GM19372 (cell line): ENCODE measurements around the gene MED12L.

Source experiments
- ATAC-seq: cut with Tn5 transposase; IDR thresholded peaks from one replicate; pipeline ENCODE4 v1.9.1; 2021; ENCODE audit warnings: mild to moderate bottlenecking, low read depth, moderate library complexity; ENCODE audit not compliant: unreplicated experiment

MED12L gene

GRCh38 chr3:151312972-151313371, 227.5 kb downstream of the MED12L start:
- ATAC-seq = no peak

DNA sequence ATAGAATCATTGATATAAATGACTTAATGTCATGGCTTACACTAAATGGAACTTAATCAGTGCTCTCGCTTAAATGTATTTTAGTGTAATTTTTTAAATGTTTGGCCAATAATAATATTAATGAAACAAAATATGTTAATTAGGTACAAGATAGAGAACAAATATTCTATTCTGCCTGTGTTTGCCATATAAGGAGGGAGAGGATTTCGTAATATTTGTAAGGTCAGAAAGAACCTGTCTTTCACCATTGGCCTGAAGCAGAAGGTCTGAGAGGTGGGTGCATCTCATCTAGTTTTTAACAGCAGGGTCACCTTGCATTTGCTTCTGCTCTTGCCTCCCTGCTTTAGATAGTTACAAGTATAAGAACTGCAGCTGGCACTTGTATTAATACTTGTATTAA, 228.7 kb downstream of the MED12L start:
- ATAC-seq = no peak

DNA sequence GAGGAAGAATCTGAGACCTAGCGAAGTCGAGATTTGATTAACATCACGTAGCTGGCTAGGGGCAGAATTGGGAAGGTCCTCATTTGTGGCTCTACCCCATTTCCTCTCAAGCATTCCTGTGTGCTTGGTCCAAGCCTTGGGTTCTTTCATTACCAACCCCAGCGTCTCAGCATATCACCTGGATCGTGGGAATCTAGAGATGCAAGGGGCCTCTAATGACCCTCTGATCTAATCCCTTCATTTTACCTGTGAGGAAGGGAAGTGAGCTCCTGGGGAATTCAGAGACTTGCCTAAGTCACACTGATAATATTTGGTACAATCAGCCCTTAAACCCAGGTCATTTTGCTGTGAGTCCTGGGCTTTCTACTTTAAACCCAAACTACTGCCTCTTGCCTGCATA, 229.1 kb downstream of the MED12L start:
- no peak for ATAC-seq

DNA sequence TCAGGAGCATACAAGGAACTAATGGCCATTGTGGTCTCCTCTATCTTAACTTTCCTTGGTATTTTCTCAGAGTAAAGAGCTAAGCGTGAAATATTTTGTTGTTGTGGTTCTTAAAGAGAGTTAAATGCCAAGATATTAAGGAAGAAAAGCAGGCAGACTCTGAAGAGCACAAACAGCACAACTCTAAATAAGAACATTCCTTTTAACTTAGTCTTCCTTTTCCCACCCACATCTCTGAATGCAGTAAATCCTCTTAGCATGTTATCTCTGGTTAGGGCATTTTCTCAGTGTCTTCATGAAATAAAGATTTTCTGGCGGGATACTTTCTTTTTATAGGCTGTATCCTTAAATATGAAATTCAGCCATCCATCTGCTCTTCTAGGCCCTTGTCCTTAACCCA, 229.7 kb downstream of the MED12L start:
- ATAC-seq = no peak

GRCh38 chr3:151315846-151316245, 230.4 kb downstream of the MED12L start:
- no peak for ATAC-seq

GRCh38 chr3:151316267-151316991, 231.0 kb downstream of the MED12L start, which contains the start of gene GPR87:
Gene GPR87 (minus strand): TSS chr3:151316820. CDS start chr3:151300100, 16,720 bp downstream.
- no peak for ATAC-seq

DNA sequence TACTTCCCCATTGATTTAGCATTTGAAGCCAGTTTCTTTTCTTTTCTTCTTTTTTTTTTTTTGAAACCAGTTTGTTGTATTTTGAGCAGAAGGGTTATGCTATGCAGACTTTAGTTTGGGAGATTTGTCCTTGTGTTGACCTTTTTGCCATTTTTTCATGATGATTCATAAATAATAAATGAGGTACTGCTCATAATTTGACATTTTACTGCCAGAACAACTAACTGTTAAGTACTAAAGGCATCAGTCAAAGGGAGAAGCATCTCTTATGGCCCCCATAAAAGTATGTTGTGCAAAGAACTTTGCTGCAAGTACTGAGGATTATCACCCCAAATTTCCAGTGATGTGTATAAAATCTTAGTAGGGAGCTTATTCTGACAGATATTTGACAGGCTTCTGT, 232.8 kb downstream of the MED12L start:
- ATAC-seq = no peak

DNA sequence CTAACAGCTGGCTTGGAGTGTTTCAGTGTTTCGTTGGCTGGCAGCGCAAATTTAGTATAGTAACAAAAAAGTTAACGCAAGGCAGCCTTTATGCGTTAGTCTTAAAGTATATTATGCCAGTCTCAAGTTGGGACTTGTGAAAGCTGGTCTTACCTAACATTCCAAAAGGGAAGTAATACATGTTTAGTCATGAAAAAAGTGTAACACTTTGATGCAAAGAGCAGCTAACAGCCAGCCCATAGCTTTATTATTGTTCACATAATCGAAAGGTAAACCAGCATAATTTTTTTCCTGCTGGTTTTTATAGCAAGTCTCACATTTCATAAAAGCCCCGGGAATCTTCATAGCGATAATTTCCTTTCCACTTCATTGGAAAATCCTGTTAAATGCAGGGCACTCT, 233.5 kb downstream of the MED12L start:
- no peak for ATAC-seq

- ATAC-seq = no peak
Observed at GRCh38 chr3:151319628-151320027, 234.2 kb downstream of the MED12L start.

GRCh38 chr3:151320131-151320530, 234.7 kb downstream of the MED12L start:
- ATAC-seq = no peak

DNA sequence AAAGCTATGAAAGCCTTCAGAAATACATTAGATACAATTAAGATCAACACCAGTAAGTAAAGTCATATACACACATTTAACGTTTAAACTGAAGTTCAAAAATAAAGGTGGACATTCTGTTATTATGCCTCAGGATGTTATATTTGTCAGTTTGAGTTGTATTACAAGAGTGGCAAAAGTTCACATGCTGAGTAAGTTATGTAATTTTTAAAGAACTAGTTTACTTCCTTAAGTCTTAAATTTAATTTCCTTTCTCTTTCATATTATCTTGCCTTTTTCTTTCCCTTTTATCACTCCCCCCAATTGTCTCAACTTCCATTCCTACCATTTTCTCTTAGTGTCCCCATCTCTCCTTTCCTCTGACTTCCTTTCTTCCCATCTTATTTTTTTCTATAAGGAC, 236.1 kb downstream of the MED12L start:
- no peak for ATAC-seq

- no peak for ATAC-seq
Observed at GRCh38 chr3:151322511-151322910, 237.0 kb downstream of the MED12L start.

DNA sequence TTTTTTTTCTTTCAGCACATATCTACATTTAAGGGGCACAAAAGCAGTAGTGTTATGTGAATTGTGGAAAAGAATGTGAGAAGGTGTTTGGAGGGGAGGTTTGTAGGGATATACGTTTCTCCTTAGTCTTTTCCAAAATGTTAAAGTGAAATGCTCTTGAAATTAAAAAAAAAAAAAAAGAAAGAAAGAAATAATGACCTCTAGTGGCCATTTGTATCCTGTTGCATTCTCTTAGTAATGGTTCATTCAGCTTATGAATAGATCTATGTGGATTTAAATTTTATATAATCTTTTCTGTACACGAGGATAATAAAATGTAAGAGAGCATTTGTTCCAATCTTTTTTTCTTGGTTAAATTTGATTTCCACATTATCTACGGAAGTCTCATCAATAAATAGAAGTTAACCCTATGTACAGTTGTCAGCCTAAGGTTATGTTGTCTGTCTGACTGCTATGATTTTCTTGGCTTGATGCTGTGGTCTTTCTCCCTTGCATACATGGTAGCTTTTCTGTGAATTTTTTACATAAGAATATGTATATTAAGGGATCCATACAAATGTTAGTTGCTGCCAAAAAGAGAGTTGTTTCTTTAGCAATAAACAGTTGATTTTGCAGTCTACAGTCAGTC, 242.2 kb downstream of the MED12L start:
- ATAC-seq = no peak

- ATAC-seq = no peak
Observed at GRCh38 chr3:151328298-151328995, 243.0 kb downstream of the MED12L start.

- no peak for ATAC-seq
Observed at GRCh38 chr3:151329363-151329762, 243.9 kb downstream of the MED12L start, which contains the start of gene P2RY13. Gene P2RY13 (minus strand): TSS chr3:151329549. CDS start chr3:151329528, 21 bp downstream.

- ATAC-seq = no peak
Observed at GRCh38 chr3:151330379-151330778, 244.9 kb downstream of the MED12L start.

- no peak for ATAC-seq
Observed at GRCh38 chr3:151330899-151331298, 245.4 kb downstream of the MED12L start.

DNA sequence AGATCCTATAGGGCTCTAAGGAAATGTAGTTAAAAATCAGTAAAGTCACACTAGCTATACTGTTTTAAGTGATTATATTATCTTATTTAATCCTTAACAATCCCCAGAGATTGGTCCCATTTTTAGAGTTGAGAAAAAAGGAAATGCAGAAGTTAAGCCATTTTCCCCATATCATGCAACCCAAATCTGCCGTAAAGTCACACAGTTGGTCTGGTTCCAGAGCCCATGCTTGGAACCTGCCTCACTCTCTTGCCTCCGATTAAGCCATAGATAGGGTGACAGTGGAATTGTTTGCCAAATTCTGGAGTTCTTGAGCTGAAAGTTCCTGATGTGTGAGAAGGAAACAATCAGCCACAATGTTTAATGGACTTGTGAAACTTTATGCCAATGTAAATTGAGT, 246.2 kb downstream of the MED12L start:
- no peak for ATAC-seq

- ATAC-seq = no peak
Observed at GRCh38 chr3:151345859-151346258, 260.4 kb downstream of the MED12L start.

DNA sequence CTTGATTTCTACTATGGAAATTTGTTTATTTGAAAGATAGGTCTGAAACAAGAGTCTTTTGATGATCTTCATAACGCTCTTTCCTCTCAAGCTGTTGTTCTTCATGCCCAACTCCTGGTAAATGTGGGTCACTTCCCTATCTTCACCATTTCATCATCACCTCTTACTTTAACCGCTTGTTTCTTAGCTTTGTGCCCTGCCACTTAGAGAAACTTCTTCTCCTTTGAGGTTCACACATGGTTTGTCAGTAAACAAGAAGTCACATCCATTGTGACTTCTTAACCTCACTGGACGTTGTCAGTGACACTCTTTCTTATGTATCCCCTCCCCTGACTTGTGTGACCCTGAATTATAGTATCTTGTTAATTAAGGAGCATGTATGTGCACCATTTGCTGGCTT, 260.8 kb downstream of the MED12L start:
- ATAC-seq = no peak

- no peak for ATAC-seq
Observed at GRCh38 chr3:151347432-151347831, 262.0 kb downstream of the MED12L start.
